ENCODE results near the gene LRCH1. TPM values are rescaled to one million over a fixed set of nuclear protein-coding genes. Genes with fewer than 3 reads are reported as not detected.

The LRCH1 gene
- total and polyA plus RNA-seq, 2 of the 4 experiments (the other 2 are of a cell fraction), result 7.0 to 8.8 TPM

DNA sequence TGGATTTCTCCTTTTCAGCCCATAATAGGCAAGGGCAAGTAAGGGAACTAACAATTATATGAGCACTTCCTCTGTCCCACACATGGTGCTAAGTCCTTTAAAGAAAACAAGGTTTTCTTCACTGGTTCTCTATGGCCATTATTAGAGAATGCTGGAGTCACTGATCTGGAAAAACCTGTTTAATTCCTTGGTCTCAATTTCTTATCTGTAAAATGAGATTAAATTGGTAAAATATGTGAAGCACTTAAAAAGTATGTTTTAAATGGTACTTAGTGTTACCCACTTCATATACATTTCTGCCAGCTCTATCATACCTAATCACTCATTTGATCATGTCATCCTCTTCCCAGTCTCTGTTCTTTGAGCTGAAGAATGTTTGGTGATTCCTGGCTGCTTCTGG lies 39.4 kb downstream of the LRCH1 start:
- dilution Hi-C loops (cut with HindIII; ENCODE audit: low sequenced_read_pairs, unreplicated experiment), result no loop called here
- H2BK120ac ChIP-seq (ENCODE audit: low read depth, low read length), result no peak overlapping the region
- peaks cover 9% of the 10 kb centered on the region; the same call in 1 of the 2 replicates for H3K9me1 ChIP-seq (ENCODE audit: insufficient read depth, low read length)
- H2BK20ac ChIP-seq (ENCODE audit: low read depth, low read length), result no peak overlapping the region
- no TSS peak for BruUV-seq (replicated peaks)
- H2AK9ac ChIP-seq (replicated peaks; ENCODE audit: low read depth, low read length, poor library complexity), result no peak overlapping the region
- H3K27ac ChIP-seq (ENCODE audit: insufficient read depth, low read length), result no peak overlapping the region
- H3K4ac ChIP-seq (ENCODE audit: low read depth, low read length), result no peak overlapping the region
- no peaks in the 10 kb centered on the region for H3K9me3 ChIP-seq (ENCODE audit: control insufficient read depth, insufficient read depth, low read length)
- H4K20me1 ChIP-seq (ENCODE audit: insufficient read depth, low read length), result peaks cover 45% of the 10 kb centered on the region
- H3K56ac ChIP-seq (ENCODE audit: extremely low read depth, insufficient read depth, low read length), result no peak overlapping the region
- H4K91ac ChIP-seq (ENCODE audit: insufficient read depth, low read depth, low read length), result no peak overlapping the region
- DNase-seq, result no peak
- ATAC-seq (ENCODE audit: low read depth), result no peak
- H3K23ac ChIP-seq (ENCODE audit: low read depth, low read length), result no peak overlapping the region
- H3K4me1 ChIP-seq (ENCODE audit: control insufficient read depth, insufficient read depth, low read length), result peaks cover 5% of the 10 kb centered on the region
- no peak overlapping the region for H3K4me3 ChIP-seq (ENCODE audit: insufficient read depth, low read depth, low read length)
- no peak overlapping the region for H4K5ac ChIP-seq (ENCODE audit: low read depth, low read length)
- H3K18ac ChIP-seq (ENCODE audit: low read depth, low read length), result no peak overlapping the region
- H3K14ac ChIP-seq (replicated peaks; ENCODE audit: low read depth, low read length), result no peak overlapping the region
- H2BK15ac ChIP-seq (ENCODE audit: low read depth, low read length), result no peak overlapping the region
- no peaks in the 10 kb centered on the region for H3K36me3 ChIP-seq (ENCODE audit: control insufficient read depth, insufficient read depth, low read length)
- CTCF ChIA-PET, result no interaction called here
- H2AK5ac ChIP-seq (ENCODE audit: low read depth, low read length), result no peak overlapping the region
- no peak overlapping the region for H2BK5ac ChIP-seq (ENCODE audit: low read depth, low read length, poor library complexity, severe bottlenecking)
- peaks cover 36 to 69% of the 10 kb centered on the region in 2 experiments for H3K79me1 ChIP-seq (ENCODE audit: low read depth in 1 of 2, low read length in 2 of 2)
- H3K4me2 ChIP-seq (ENCODE audit: low read depth, low read length), result no peak overlapping the region
- H3K9ac ChIP-seq (ENCODE audit: low read depth, low read length), result no peak overlapping the region
- TF ChIP-seq RAD21 (IDR thresholded peaks at IDR 0.05; ENCODE audit: low read length), result no peak
- TF ChIP-seq CHD1 (IDR thresholded peaks at IDR 0.05; ENCODE audit: low read depth, low read length), result no peak
- TF ChIP-seq RCOR1 (IDR thresholded peaks at IDR 0.05; ENCODE audit: insufficient replicate concordance, low read length), result no peak
- in situ Hi-C loops (cut with MboI; ENCODE audit: low sequenced_read_pairs), result no loop called here
- POLR2A ChIA-PET (ENCODE audit: unreplicated experiment), result no interaction called here
- no peaks in the 10 kb centered on the region for H3K27me3 ChIP-seq (ENCODE audit: control insufficient read depth, insufficient read depth, low read length)
- intact Hi-C loops (cut with micrococcal nuclease), result loop anchor here (5.0 kb wide), 1 partner anchor 35 kb away; no protein-coding TSS in a partner anchor
- H4K8ac ChIP-seq (ENCODE audit: low read depth in 2 of 2, low read length in 2 of 2), result no peak overlapping the region
- H2AFZ ChIP-seq (replicated peaks; ENCODE audit: low read length, poor library complexity), result no peak overlapping the region
